ENCODE results near the gene ANXA6.

DNA sequence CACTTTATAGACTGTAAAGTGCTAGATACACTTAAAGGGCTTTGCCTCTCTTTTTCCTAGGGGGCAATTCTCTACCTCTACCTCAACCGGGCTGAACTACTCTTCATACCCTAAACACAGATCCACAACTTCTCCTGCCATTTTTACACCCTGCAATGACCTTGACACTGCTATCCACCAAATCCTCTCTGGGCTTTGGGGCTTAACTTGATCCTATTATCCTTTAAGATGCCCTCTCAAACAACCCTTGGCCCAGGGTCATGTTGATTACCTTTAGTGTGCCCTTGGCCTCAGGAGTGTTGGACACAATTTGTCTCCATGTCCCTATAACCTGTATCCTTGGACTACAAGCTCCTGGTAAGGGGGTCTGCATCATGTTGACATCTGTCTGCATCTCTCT is 19.5 kb downstream of the ANXA6 start:
- TF ChIP-seq BHLHE40 (IDR thresholded peaks at IDR 0.05; ENCODE audit: low read depth, low read length) (no peak), POLR2A (IDR thresholded peaks at IDR 0.05; ENCODE audit: low read depth, low read length) (no peak), FOS (IDR thresholded peaks at IDR 0.05; ENCODE audit: low read depth, low read length) (no peak), MAFK (IDR thresholded peaks at IDR 0.05; ENCODE audit: low read depth, low read length) (no peak), RAD21 (IDR thresholded peaks at IDR 0.05; ENCODE audit: low read length) (no peak)
- TF ChIP-seq, protein P1, sequence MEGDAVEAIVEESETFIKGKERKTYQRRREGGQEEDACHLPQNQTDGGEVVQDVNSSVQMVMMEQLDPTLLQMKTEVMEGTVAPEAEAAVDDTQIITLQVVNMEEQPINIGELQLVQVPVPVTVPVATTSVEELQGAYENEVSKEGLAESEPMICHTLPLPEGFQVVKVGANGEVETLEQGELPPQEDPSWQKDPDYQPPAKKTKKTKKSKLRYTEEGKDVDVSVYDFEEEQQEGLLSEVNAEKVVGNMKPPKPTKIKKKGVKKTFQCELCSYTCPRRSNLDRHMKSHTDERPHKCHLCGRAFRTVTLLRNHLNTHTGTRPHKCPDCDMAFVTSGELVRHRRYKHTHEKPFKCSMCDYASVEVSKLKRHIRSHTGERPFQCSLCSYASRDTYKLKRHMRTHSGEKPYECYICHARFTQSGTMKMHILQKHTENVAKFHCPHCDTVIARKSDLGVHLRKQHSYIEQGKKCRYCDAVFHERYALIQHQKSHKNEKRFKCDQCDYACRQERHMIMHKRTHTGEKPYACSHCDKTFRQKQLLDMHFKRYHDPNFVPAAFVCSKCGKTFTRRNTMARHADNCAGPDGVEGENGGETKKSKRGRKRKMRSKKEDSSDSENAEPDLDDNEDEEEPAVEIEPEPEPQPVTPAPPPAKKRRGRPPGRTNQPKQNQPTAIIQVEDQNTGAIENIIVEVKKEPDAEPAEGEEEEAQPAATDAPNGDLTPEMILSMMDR (conservative IDR thresholded peaks at IDR 0.05; ENCODE audit: low read depth, low read length), result no peak
- TF ChIP-seq, protein P2, sequence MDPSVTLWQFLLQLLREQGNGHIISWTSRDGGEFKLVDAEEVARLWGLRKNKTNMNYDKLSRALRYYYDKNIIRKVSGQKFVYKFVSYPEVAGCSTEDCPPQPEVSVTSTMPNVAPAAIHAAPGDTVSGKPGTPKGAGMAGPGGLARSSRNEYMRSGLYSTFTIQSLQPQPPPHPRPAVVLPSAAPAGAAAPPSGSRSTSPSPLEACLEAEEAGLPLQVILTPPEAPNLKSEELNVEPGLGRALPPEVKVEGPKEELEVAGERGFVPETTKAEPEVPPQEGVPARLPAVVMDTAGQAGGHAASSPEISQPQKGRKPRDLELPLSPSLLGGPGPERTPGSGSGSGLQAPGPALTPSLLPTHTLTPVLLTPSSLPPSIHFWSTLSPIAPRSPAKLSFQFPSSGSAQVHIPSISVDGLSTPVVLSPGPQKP (IDR thresholded peaks at IDR 0.05; ENCODE audit: borderline replicate concordance, low read depth, low read length), result no peak
- TF ChIP-seq, protein P3, sequence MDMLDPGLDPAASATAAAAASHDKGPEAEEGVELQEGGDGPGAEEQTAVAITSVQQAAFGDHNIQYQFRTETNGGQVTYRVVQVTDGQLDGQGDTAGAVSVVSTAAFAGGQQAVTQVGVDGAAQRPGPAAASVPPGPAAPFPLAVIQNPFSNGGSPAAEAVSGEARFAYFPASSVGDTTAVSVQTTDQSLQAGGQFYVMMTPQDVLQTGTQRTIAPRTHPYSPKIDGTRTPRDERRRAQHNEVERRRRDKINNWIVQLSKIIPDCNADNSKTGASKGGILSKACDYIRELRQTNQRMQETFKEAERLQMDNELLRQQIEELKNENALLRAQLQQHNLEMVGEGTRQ (IDR thresholded peaks at IDR 0.05; ENCODE audit: low read depth, low read length), result no peak

Measured in IMR-90 (cell line).